GM18907 (cell line): ENCODE measurements around the gene MCRS1.
"Not testable (repeated sequence)": the region's sequence is repeated elsewhere in the genome, so short reads cannot be mapped to it uniquely, and the experiment has no call there.

Experiments used
- ATAC-seq: cut with Tn5 transposase; IDR thresholded peaks from one replicate; pipeline ENCODE4 v1.9.1; 2021; ENCODE audit warnings: mild to moderate bottlenecking, moderate library complexity; ENCODE audit not compliant: unreplicated experiment

Gene MCRS1

GRCh38 chr12:49567611-49568441 lies at the start of gene MCRS1:
MCRS1 (minus strand) TSS chr12:49568142; CDS start chr12:49566731, 1,411 bp downstream.
- ATAC-seq, result peak; percentile 77

GRCh38 chr12:49616533-49617219 lies 48.7 kb upstream of the MCRS1 start:
- ATAC-seq, result no peak

- no peak for ATAC-seq
These were observed 47.8 kb upstream of the MCRS1 start for GRCh38 chr12:49615725-49616124.

GRCh38 chr12:49612210-49612609 lies 44.3 kb upstream of the MCRS1 start:
- ATAC-seq, result no peak

GRCh38 chr12:49610785-49611184 lies 42.8 kb upstream of the MCRS1 start:
- ATAC-seq, result not testable (repeated sequence)

- no peak for ATAC-seq
These were observed 41.9 kb upstream of the MCRS1 start for GRCh38 chr12:49609875-49610154.

- no peak for ATAC-seq
These were observed 41.3 kb upstream of the MCRS1 start for GRCh38 chr12:49609059-49609874.

- not testable (repeated sequence) for ATAC-seq
These were observed 37.6 kb upstream of the MCRS1 start, which contains the start of gene FAM186B for GRCh38 chr12:49605539-49605938. FAM186B (minus strand) TSS chr12:49605639; CDS start chr12:49605477, 162 bp downstream.

GRCh38 chr12:49604856-49605255 lies 36.9 kb upstream of the MCRS1 start:
- no peak for ATAC-seq

GRCh38 chr12:49603721-49604120 lies 35.8 kb upstream of the MCRS1 start:
- no peak for ATAC-seq

GRCh38 chr12:49599961-49600360 lies 32.0 kb upstream of the MCRS1 start:
- ATAC-seq, result no peak

GRCh38 chr12:49598527-49598926 lies 30.6 kb upstream of the MCRS1 start:
- no peak for ATAC-seq

GRCh38 chr12:49588721-49589516 lies 21.0 kb upstream of the MCRS1 start:
- no peak for ATAC-seq

- no peak for ATAC-seq
These were observed 20.3 kb upstream of the MCRS1 start for GRCh38 chr12:49588281-49588680.

- ATAC-seq, result no peak
These were observed 19.4 kb upstream of the MCRS1 start for GRCh38 chr12:49587174-49587908.

GRCh38 chr12:49585477-49586459 lies 17.8 kb upstream of the MCRS1 start:
- ATAC-seq, result no peak

- ATAC-seq, result no peak
These were observed 16.6 kb upstream of the MCRS1 start for GRCh38 chr12:49584591-49584990.

GRCh38 chr12:49583366-49584094 lies 15.6 kb upstream of the MCRS1 start:
- no peak for ATAC-seq
